Cardiac fibroblast (primary cell): ENCODE measurements around the gene KCNIP4.

Experiments used
- DNase-seq, 2 donors: peaks; one replicate each; pipeline versions ENCODE4 v3.0.0 to v3.0.0-alpha.2; 2010; ENCODE audit warnings: low read depth in 2 of 2
- H3K4me3 ChIP-seq, 2 donors: replicated peaks in 1 of 2; 1 replicate in 1 of 2; 2 replicates in 1 of 2; pipeline ENCODE4 v1.5.1; 2011; ENCODE audit warnings: low read depth in 2 of 2, low read length in 2 of 2, mild to moderate bottlenecking in 2 of 2, moderate library complexity in 1 of 2
- CTCF ChIP-seq: IDR thresholded peaks from one replicate; pipeline ENCODE4 v1.5.1; 2011; ENCODE audit warnings: low read depth, mild to moderate bottlenecking, low read length, inconsistent platforms

KCNIP4 gene

GRCh38 chr4:21347142-21347541, 601.4 kb downstream of the KCNIP4 start:
- no peak overlapping the region for H3K4me3 ChIP-seq
- no peak for DNase-seq
- no peak for TF ChIP-seq CTCF

GRCh38 chr4:21327976-21328700, 620.4 kb downstream of the KCNIP4 start:
- H3K4me3 ChIP-seq: no peak overlapping the region
- TF ChIP-seq CTCF: no peak
- DNase-seq: no peak

- no peak for TF ChIP-seq CTCF
- H3K4me3 ChIP-seq: no peak overlapping the region
- DNase-seq: no peak
Observed at GRCh38 chr4:21320034-21320433, 628.5 kb downstream of the KCNIP4 start.

- no peak for TF ChIP-seq CTCF
- H3K4me3 ChIP-seq: no peak overlapping the region
- DNase-seq: no peak
Observed at GRCh38 chr4:21307709-21308108, 640.9 kb downstream of the KCNIP4 start.

- H3K4me3 ChIP-seq: no peak overlapping the region
- TF ChIP-seq CTCF: no peak
- DNase-seq: no peak
Observed at GRCh38 chr4:21304540-21304887, 644.1 kb downstream of the KCNIP4 start.

GRCh38 chr4:21290562-21290961, 658.0 kb downstream of the KCNIP4 start:
- TF ChIP-seq CTCF: no peak

GRCh38 chr4:21276046-21276445, 672.5 kb downstream of the KCNIP4 start:
- TF ChIP-seq CTCF: no peak
- no peak overlapping the region for H3K4me3 ChIP-seq
- DNase-seq: no peak

More at GRCh38 chr4:21290562-21290961, 658.0 kb downstream of the KCNIP4 start:
- no peak overlapping the region for H3K4me3 ChIP-seq
- no peak for DNase-seq
